ENCODE results near the gene PCSK1. TPM values are rescaled to one million over a fixed set of nuclear protein-coding genes. Genes with fewer than 3 reads are reported as not detected.

The PCSK1 gene
- polyA plus RNA-seq, 3 donors, result not detected

- Histone ChIP-seq H3K4me3 (replicated peaks in 1 of 3; ENCODE audit: low read depth in 2 of 3, low read length in 3 of 3) (no peak overlapping the region), H3K79me2 (ENCODE audit: insufficient read depth, low read length) (no peaks in the 10 kb centered on the region), H3K9ac (ENCODE audit: insufficient read depth, low read length, poor library complexity, severe bottlenecking) (no peak overlapping the region), H3K9me3 (replicated peaks in 1 of 2; ENCODE audit: control insufficient read depth in 1 of 2, insufficient read depth in 1 of 2, low read length in 2 of 2) (no peaks in the 10 kb centered on the region), H3K4me1 (ENCODE audit: control insufficient read depth in 1 of 2, insufficient read depth in 2 of 2, low read length in 2 of 2) (no peaks in the 10 kb centered on the region), H2AFZ (ENCODE audit: insufficient read depth, low read depth, low read length, poor library complexity, severe bottlenecking) (no peak overlapping the region), H3K27me3 (ENCODE audit: control insufficient read depth in 2 of 2, insufficient read depth in 2 of 2, low read length in 2 of 2) (peaks cover 0 to 3% of the 10 kb centered on the region in 2 donors), H4K20me1 (ENCODE audit: insufficient read depth, low read length) (no peaks in the 10 kb centered on the region), H3K4me2 (replicated peaks; ENCODE audit: extremely low read depth, low read length, poor library complexity, severe bottlenecking) (no peak overlapping the region), H3K27ac (ENCODE audit: low read depth in 1 of 2, low read length in 2 of 2) (no peak overlapping the region), H3K36me3 (replicated peaks in 1 of 2; ENCODE audit: control insufficient read depth in 1 of 2, insufficient read depth in 2 of 2, low read length in 2 of 2) (no peaks in the 10 kb centered on the region)
- intact Hi-C loops (cut with micrococcal nuclease), result no loop called here
- Mint-ChIP-seq H3K4me1 (no peaks in the 10 kb centered on the region), H3K4me3 (no peak overlapping the region), H3K27me3 (ENCODE audit: low read depth in 3 of 3) (peaks cover 3 to 6% (median 3%) of the 10 kb centered on the region in 3 donors), H3K9me3 (peaks cover 0 to 2% (median 0%) of the 10 kb centered on the region in 7 donors), H3K36me3 (no peaks in the 10 kb centered on the region), H3K27ac (no peak overlapping the region)
- 96% methylated on average over 4 of the region's 5 CpGs for WGBS (ENCODE audit: insufficient coverage)
- no peak for TF ChIP-seq CTCF (IDR thresholded peaks at IDR 0.05)
- DNase-seq, result no peak
Observed at GRCh38 chr5:96468956-96469355, 35.9 kb upstream of the PCSK1 start.

GRCh38 chr5:96463091-96463490 lies 30.0 kb upstream of the PCSK1 start:
- H3K4me3 ChIP-seq (replicated peaks in 1 of 3; ENCODE audit: low read depth in 2 of 3, low read length in 3 of 3), result no peak overlapping the region
- TF ChIP-seq CTCF (IDR thresholded peaks at IDR 0.05), result no peak
- no peak overlapping the region for H3K27ac ChIP-seq (ENCODE audit: low read depth in 1 of 2, low read length in 2 of 2)
- DNase-seq, result no peak
- peaks cover 0 to 3% of the 10 kb centered on the region in 2 donors for H3K27me3 ChIP-seq (ENCODE audit: control insufficient read depth in 2 of 2, insufficient read depth in 2 of 2, low read length in 2 of 2)
- H3K4me1 ChIP-seq (ENCODE audit: control insufficient read depth in 1 of 2, insufficient read depth in 2 of 2, low read length in 2 of 2), result no peaks in the 10 kb centered on the region
- Mint-ChIP-seq H3K36me3 (no peaks in the 10 kb centered on the region), H3K4me1 (no peaks in the 10 kb centered on the region), H3K27ac (no peak overlapping the region), H3K9me3 (peaks cover 0 to 3% (median 0%) of the 10 kb centered on the region in 7 donors), H3K4me3 (no peak overlapping the region), H3K27me3 (ENCODE audit: low read depth in 3 of 3) (peaks cover 1 to 3% (median 3%) of the 10 kb centered on the region in 3 donors)
- H3K4me2 ChIP-seq (replicated peaks; ENCODE audit: extremely low read depth, low read length, poor library complexity, severe bottlenecking), result no peak overlapping the region
- no peak overlapping the region for H2AFZ ChIP-seq (ENCODE audit: insufficient read depth, low read depth, low read length, poor library complexity, severe bottlenecking)
- no peaks in the 10 kb centered on the region for H3K36me3 ChIP-seq (replicated peaks in 1 of 2; ENCODE audit: control insufficient read depth in 1 of 2, insufficient read depth in 2 of 2, low read length in 2 of 2)
- H4K20me1 ChIP-seq (ENCODE audit: insufficient read depth, low read length), result no peaks in the 10 kb centered on the region
- H3K9ac ChIP-seq (ENCODE audit: insufficient read depth, low read length, poor library complexity, severe bottlenecking), result no peak overlapping the region
- intact Hi-C loops (cut with micrococcal nuclease), result no loop called here
- H3K79me2 ChIP-seq (ENCODE audit: insufficient read depth, low read length), result no peaks in the 10 kb centered on the region
- no CpG with 5 or more reads among the region's 2 CpGs for WGBS (ENCODE audit: insufficient coverage)
- H3K9me3 ChIP-seq (replicated peaks in 1 of 2; ENCODE audit: control insufficient read depth in 1 of 2, insufficient read depth in 1 of 2, low read length in 2 of 2), result no peaks in the 10 kb centered on the region

All from CD14-positive monocyte (primary cell).